WTC11 (cell line): ENCODE results near the gene GTSE1. TPM values are rescaled to one million over a fixed set of nuclear protein-coding genes. Genes with fewer than 3 reads are reported as not detected.

Source experiments
- ATAC-seq: fragments of 200-7000 bp; cut with Tn5 transposase; 2 replicates; pipeline ENCODE4 v1.10.0; 2021; ENCODE audit warnings: mild to moderate bottlenecking, moderate library complexity
- CTCF ChIA-PET: fragments of 300-600 bp; sonication (Branson Sonifier 250); formaldehyde crosslinking; loops from one replicate; lab custom pipeline; 2021; ENCODE audit warnings: antibody characterized with exemption; lab: Charles Lee
- POLR2A ChIA-PET: fragments of 350-600 bp; sonication (Branson Sonifier 250); formaldehyde crosslinking; loops from one replicate; lab custom pipeline; 2021; ENCODE audit warnings: antibody characterized with exemption; lab: Charles Lee
- DNase-seq: peaks from one replicate; pipeline ENCODE4 v3.0.0; 2021; ENCODE audit warnings: low spot score
- H3K27ac Mint-ChIP-seq: 2 replicates; pipeline ENCODE4 v1.8.0; 2021; ENCODE audit warnings: mixed read lengths
- H3K27me3 Mint-ChIP-seq: 2 replicates; pipeline ENCODE4 v1.8.0; 2021; ENCODE audit warnings: low read depth, mild to moderate bottlenecking, moderate library complexity, mixed read lengths
- H3K36me3 Mint-ChIP-seq: 2 replicates; pipeline ENCODE4 v1.8.0; 2021; ENCODE audit warnings: mixed read lengths
- H3K4me1 Mint-ChIP-seq: 2 replicates; pipeline ENCODE4 v1.8.0; 2022; ENCODE audit warnings: mixed read lengths
- H3K4me3 Mint-ChIP-seq: 2 replicates; pipeline ENCODE4 v1.8.0; 2021; ENCODE audit warnings: mild to moderate bottlenecking, moderate library complexity, mixed read lengths
- H3K9me3 Mint-ChIP-seq: 2 replicates; pipeline ENCODE4 v1.8.0; 2021; ENCODE audit warnings: mixed read lengths
- IRF2 ChIP-seq: sonication (generic); formaldehyde crosslinking; IDR thresholded peaks from 2 replicates; pipeline ENCODE4 v1.8.0; 2022; ENCODE audit warnings: low read depth, missing genetic modification reagents, borderline replicate concordance
- SOX15 ChIP-seq: fragments of 250-450 bp; sonication (Bioruptor Pico); IDR thresholded peaks from 2 replicates; pipeline ENCODE4 v1.9.0; 2021; ENCODE audit warnings: mild to moderate bottlenecking
- TCF7 ChIP-seq: sonication (generic); formaldehyde crosslinking; IDR thresholded peaks from 2 replicates; pipeline ENCODE4 v1.8.0; 2022; ENCODE audit warnings: mild to moderate bottlenecking, low read depth, missing genetic modification reagents, moderate library complexity
- ZNF121 ChIP-seq: sonication (generic); formaldehyde crosslinking; IDR thresholded peaks from 2 replicates; pipeline ENCODE4 v1.8.0; 2023; ENCODE audit warnings: missing genetic modification reagents
- ZNF263 ChIP-seq: sonication (generic); formaldehyde crosslinking; IDR thresholded peaks from 2 replicates; pipeline ENCODE4 v1.8.1; 2022; ENCODE audit warnings: low read depth, mild to moderate bottlenecking, moderate library complexity, missing genetic modification reagents
- ZNF423 ChIP-seq: fragments of 250-450 bp; sonication (Bioruptor Pico); IDR thresholded peaks from 2 replicates; pipeline ENCODE4 v2.1.2; 2022; ENCODE audit warnings: mild to moderate bottlenecking, moderate library complexity
- total RNA-seq: library from RNA; stranded (reverse); gene quantifications from 3 replicates; pipeline ENCODE4 v1.2.3, GENCODE V29; 2021
- TF ChIP-seq, protein P1 (sequence below): fragments of 250-450 bp; sonication (Bioruptor Pico); IDR thresholded peaks from 2 replicates; pipeline ENCODE4 v1.9.0; 2021; ENCODE audit warnings: mild to moderate bottlenecking
- TF ChIP-seq, protein P2 (sequence below): fragments of 250-450 bp; sonication (Bioruptor Pico); IDR thresholded peaks from 2 replicates; pipeline ENCODE4 v1.9.0; 2021; ENCODE audit warnings: mild to moderate bottlenecking, borderline replicate concordance
- TF ChIP-seq, protein P3 (sequence below): fragments of 200-600 bp; IDR thresholded peaks from 2 replicates; pipeline ENCODE4 v1.8.0; 2022; ENCODE audit warnings: antibody characterized with exemption
- TF ChIP-seq, protein P4 (sequence below): sonication (generic); formaldehyde crosslinking; IDR thresholded peaks from 2 replicates; pipeline ENCODE4 v1.8.0; 2022; ENCODE audit warnings: mild to moderate bottlenecking, missing genetic modification reagents
- TF ChIP-seq, protein P5 (sequence below): sonication (generic); formaldehyde crosslinking; IDR thresholded peaks from 2 replicates; pipeline ENCODE4 v1.8.1; 2022; ENCODE audit warnings: low read depth, mild to moderate bottlenecking, moderate library complexity, missing genetic modification reagents, borderline replicate concordance
- TF ChIP-seq, protein P6 (sequence below): sonication (generic); formaldehyde crosslinking; IDR thresholded peaks from 2 replicates; pipeline ENCODE4 v1.8.1; 2023; ENCODE audit warnings: mild to moderate bottlenecking, missing genetic modification reagents, moderate library complexity

GTSE1 gene
- total RNA-seq, 1 experiment from 2014 or later, result 56.1 TPM

DNA sequence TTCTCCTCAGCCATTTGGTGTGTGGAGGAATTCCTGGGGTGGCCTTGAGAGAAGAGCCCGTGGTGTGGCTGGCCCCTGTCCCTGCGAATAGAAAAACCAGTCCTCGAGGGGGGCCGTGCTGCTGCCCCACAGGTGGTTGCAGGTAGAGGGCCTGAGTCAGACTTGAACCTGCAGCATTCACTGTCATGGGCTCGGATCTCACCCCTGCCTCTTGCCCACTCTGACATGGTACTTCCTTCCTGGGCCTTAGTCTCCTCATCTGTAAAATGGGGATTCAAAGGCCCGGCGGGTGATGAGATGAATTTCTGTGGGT lies 58.3 kb downstream of the GTSE1 start (continued):
- TF ChIP-seq, protein P1, sequence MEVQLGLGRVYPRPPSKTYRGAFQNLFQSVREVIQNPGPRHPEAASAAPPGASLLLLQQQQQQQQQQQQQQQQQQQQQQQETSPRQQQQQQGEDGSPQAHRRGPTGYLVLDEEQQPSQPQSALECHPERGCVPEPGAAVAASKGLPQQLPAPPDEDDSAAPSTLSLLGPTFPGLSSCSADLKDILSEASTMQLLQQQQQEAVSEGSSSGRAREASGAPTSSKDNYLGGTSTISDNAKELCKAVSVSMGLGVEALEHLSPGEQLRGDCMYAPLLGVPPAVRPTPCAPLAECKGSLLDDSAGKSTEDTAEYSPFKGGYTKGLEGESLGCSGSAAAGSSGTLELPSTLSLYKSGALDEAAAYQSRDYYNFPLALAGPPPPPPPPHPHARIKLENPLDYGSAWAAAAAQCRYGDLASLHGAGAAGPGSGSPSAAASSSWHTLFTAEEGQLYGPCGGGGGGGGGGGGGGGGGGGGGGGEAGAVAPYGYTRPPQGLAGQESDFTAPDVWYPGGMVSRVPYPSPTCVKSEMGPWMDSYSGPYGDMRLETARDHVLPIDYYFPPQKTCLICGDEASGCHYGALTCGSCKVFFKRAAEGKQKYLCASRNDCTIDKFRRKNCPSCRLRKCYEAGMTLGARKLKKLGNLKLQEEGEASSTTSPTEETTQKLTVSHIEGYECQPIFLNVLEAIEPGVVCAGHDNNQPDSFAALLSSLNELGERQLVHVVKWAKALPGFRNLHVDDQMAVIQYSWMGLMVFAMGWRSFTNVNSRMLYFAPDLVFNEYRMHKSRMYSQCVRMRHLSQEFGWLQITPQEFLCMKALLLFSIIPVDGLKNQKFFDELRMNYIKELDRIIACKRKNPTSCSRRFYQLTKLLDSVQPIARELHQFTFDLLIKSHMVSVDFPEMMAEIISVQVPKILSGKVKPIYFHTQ (CRISPR knock-in tag), result no peak
- TF ChIP-seq, protein P2, sequence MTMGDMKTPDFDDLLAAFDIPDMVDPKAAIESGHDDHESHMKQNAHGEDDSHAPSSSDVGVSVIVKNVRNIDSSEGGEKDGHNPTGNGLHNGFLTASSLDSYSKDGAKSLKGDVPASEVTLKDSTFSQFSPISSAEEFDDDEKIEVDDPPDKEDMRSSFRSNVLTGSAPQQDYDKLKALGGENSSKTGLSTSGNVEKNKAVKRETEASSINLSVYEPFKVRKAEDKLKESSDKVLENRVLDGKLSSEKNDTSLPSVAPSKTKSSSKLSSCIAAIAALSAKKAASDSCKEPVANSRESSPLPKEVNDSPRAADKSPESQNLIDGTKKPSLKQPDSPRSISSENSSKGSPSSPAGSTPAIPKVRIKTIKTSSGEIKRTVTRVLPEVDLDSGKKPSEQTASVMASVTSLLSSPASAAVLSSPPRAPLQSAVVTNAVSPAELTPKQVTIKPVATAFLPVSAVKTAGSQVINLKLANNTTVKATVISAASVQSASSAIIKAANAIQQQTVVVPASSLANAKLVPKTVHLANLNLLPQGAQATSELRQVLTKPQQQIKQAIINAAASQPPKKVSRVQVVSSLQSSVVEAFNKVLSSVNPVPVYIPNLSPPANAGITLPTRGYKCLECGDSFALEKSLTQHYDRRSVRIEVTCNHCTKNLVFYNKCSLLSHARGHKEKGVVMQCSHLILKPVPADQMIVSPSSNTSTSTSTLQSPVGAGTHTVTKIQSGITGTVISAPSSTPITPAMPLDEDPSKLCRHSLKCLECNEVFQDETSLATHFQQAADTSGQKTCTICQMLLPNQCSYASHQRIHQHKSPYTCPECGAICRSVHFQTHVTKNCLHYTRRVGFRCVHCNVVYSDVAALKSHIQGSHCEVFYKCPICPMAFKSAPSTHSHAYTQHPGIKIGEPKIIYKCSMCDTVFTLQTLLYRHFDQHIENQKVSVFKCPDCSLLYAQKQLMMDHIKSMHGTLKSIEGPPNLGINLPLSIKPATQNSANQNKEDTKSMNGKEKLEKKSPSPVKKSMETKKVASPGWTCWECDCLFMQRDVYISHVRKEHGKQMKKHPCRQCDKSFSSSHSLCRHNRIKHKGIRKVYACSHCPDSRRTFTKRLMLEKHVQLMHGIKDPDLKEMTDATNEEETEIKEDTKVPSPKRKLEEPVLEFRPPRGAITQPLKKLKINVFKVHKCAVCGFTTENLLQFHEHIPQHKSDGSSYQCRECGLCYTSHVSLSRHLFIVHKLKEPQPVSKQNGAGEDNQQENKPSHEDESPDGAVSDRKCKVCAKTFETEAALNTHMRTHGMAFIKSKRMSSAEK, result no peak
- TF ChIP-seq, protein P3, sequence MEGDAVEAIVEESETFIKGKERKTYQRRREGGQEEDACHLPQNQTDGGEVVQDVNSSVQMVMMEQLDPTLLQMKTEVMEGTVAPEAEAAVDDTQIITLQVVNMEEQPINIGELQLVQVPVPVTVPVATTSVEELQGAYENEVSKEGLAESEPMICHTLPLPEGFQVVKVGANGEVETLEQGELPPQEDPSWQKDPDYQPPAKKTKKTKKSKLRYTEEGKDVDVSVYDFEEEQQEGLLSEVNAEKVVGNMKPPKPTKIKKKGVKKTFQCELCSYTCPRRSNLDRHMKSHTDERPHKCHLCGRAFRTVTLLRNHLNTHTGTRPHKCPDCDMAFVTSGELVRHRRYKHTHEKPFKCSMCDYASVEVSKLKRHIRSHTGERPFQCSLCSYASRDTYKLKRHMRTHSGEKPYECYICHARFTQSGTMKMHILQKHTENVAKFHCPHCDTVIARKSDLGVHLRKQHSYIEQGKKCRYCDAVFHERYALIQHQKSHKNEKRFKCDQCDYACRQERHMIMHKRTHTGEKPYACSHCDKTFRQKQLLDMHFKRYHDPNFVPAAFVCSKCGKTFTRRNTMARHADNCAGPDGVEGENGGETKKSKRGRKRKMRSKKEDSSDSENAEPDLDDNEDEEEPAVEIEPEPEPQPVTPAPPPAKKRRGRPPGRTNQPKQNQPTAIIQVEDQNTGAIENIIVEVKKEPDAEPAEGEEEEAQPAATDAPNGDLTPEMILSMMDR, result no peak
- no peak for TF ChIP-seq SOX15
- no peak for TF ChIP-seq TCF7 (CRISPR knock-in tag)
- TF ChIP-seq, protein P4, sequence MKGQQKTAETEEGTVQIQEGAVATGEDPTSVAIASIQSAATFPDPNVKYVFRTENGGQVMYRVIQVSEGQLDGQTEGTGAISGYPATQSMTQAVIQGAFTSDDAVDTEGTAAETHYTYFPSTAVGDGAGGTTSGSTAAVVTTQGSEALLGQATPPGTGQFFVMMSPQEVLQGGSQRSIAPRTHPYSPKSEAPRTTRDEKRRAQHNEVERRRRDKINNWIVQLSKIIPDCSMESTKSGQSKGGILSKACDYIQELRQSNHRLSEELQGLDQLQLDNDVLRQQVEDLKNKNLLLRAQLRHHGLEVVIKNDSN (CRISPR knock-in tag), result no peak
- TF ChIP-seq, protein P5, sequence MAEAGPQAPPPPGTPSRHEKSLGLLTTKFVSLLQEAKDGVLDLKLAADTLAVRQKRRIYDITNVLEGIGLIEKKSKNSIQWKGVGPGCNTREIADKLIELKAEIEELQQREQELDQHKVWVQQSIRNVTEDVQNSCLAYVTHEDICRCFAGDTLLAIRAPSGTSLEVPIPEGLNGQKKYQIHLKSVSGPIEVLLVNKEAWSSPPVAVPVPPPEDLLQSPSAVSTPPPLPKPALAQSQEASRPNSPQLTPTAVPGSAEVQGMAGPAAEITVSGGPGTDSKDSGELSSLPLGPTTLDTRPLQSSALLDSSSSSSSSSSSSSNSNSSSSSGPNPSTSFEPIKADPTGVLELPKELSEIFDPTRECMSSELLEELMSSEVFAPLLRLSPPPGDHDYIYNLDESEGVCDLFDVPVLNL (CRISPR knock-in tag), result no peak
- no peak for TF ChIP-seq IRF2
- TF ChIP-seq ZNF423 (CRISPR knock-in tag), result no peak
- no peak for TF ChIP-seq ZNF263 (CRISPR knock-in tag)

DNA sequence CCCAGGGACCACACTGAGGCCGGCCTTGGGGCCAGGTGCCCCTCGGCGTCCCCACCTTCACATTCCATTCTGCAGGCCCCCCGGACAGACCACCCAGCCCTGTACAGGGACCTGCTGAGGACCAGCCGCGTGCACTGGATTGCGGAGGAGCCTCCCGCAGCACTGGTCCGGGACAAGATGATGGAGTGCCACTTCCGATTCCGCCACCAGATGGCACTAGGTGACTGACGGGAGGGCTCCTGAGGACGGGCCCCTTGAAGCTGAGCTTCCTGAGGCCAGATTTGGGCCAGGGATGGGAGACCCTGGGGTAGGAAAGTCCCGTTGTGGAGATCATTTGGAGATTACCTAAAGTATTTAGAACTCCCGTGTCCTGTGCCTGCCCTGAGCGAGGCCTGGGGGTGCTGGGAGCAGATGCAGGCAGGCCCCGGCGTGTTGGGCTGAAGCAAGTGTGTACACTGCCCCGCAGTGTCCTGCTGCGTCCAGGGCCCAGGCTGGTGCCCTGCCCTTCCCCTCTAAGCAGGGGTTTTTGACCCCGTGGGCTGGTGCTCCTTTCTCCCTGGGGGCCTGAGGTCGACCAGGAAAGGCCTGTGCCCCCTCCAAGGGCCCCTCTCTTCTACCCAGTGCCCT lies 58.8 kb downstream of the GTSE1 start:
- ATAC-seq, result peak; percentile 82
- H3K4me3 Mint-ChIP-seq, result no peak overlapping the region
- POLR2A ChIA-PET, result interaction anchor here (1.4 kb wide), 1 partner anchor 12 kb away, joined by 4 read pairs; no protein-coding TSS in a partner anchor
- TF ChIP-seq, protein P3, result peak; percentile 82
- TF ChIP-seq ZNF121 (CRISPR knock-in tag), result 0 out of 2 replicates have a peak, but pooled peaks have one; percentile 31
- TF ChIP-seq, protein P6, sequence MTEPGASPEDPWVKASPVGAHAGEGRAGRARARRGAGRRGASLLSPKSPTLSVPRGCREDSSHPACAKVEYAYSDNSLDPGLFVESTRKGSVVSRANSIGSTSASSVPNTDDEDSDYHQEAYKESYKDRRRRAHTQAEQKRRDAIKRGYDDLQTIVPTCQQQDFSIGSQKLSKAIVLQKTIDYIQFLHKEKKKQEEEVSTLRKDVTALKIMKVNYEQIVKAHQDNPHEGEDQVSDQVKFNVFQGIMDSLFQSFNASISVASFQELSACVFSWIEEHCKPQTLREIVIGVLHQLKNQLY, result no peak
- peak; percentile 53 for TF ChIP-seq ZNF423 (CRISPR knock-in tag)
- TF ChIP-seq, all 79 proteins: peak for 3
- Mint-ChIP-seq H3K36me3 (peaks cover 34% of the 10 kb centered on the region), H3K9me3 (peaks cover 5% of the 10 kb centered on the region; the same call in 1 of the 2 replicates), H3K27me3 (no peaks in the 10 kb centered on the region), H3K27ac (no peak overlapping the region), H3K4me1 (no peaks in the 10 kb centered on the region)
- DNase-seq, result peak; percentile 92
- CTCF ChIA-PET, result interaction anchor here (0.6 to 2.5 kb wide), 12 partner anchors 11 to 349 kb away, joined by 3 to 34 read pairs (median 4); no protein-coding TSS in a partner anchor
